K562 (cell line): Measurements from ENCODE around the gene OTOP1. TPM values are rescaled to one million over a fixed set of nuclear protein-coding genes. Genes with fewer than 3 reads are reported as not detected.

Source experiments
- BRD4 ChIP-seq: fragments of 200-600 bp; sonication (generic); IDR thresholded peaks from 2 replicates; pipeline ENCODE4 v1.6.1; 2017; ENCODE audit warnings: inconsistent platforms
- CCNT2 ChIP-seq: IDR thresholded peaks from 2 replicates; pipeline ENCODE4 v1.6.1; 2011; ENCODE audit warnings: borderline replicate concordance, low read depth, mild to moderate bottlenecking, moderate library complexity, mixed read lengths, low read length; ENCODE audit not compliant: insufficient read length; ENCODE audit errors: extremely low read depth
- CHD2 ChIP-seq: IDR thresholded peaks from 2 replicates; pipeline ENCODE4 v1.6.1; 2011; ENCODE audit warnings: low read depth, low read length
- ELF4 ChIP-seq: fragments of 450-650 bp; formaldehyde crosslinking; IDR thresholded peaks from 2 replicates; pipeline ENCODE4 v1.4.0; 2022; ENCODE audit warnings: missing genetic modification characterization
- ETV6 ChIP-seq, 3 experiments: fragments of 150-350 bp in 1 of 3; sonication (generic) in 1 of 3; formaldehyde crosslinking in 1 of 3; IDR thresholded peaks; 2 replicates each; pipeline versions ENCODE4 v1.6.1 to v1.8.0; 2014 to 2022; ENCODE audit warnings: borderline replicate concordance in 2 of 3, low read depth in 2 of 3, antibody characterized with exemption in 1 of 3, low read length in 1 of 3, mild to moderate bottlenecking in 1 of 3, missing genetic modification reagents in 1 of 3
- FOXK1 ChIP-seq: sonication (generic); formaldehyde crosslinking; IDR thresholded peaks from 2 replicates; pipeline ENCODE4 v1.8.0; 2022; ENCODE audit warnings: missing genetic modification reagents, mild to moderate bottlenecking, borderline replicate concordance
- ILK ChIP-seq: fragments of 450-650 bp; IDR thresholded peaks from 2 replicates; pipeline ENCODE4 v1.6.1; 2016; ENCODE audit warnings: missing genetic modification characterization, low read depth, mild to moderate bottlenecking, missing compliant biosample characterization, moderate library complexity, borderline replicate concordance
- JUN ChIP-seq, 2 experiments: sonication (generic) in 1 of 2; formaldehyde crosslinking in 1 of 2; IDR thresholded peaks; 2 replicates each; pipeline versions ENCODE4 v1.6.1 to v1.8.0; 2012 to 2022; ENCODE audit warnings: borderline replicate concordance in 2 of 2, mild to moderate bottlenecking in 2 of 2, improper control_type of control experiment in 1 of 2, low read depth in 1 of 2, low read length in 1 of 2, missing genetic modification reagents in 1 of 2
- JUNB ChIP-seq: fragments of 450-650 bp; formaldehyde crosslinking; conservative IDR thresholded peaks from 2 replicates; pipeline ENCODE4 v1.4.0; 2020; ENCODE audit warnings: mild to moderate bottlenecking
- KDM4B ChIP-seq, 2 experiments: fragments of 450-650 bp in 1 of 2; sonication (generic) in 1 of 2; IDR thresholded peaks; 2 replicates each; pipeline ENCODE4 v1.6.1; 2016 to 2017; ENCODE audit warnings: borderline replicate concordance in 2 of 2, antibody characterized with exemption in 1 of 2, low read depth in 1 of 2, mild to moderate bottlenecking in 1 of 2
- LCOR ChIP-seq: sonication (generic); formaldehyde crosslinking; IDR thresholded peaks from 2 replicates; pipeline ENCODE4 v1.8.0; 2022; ENCODE audit warnings: mild to moderate bottlenecking, missing genetic modification reagents
- NUFIP1 ChIP-seq: fragments of 450-650 bp; IDR thresholded peaks from 2 replicates; pipeline ENCODE4 v1.6.1; 2018; ENCODE audit not compliant: partially characterized antibody
- PCBP2 ChIP-seq: fragments of 200-400 bp; formaldehyde crosslinking; IDR thresholded peaks from 2 replicates; pipeline ENCODE4 v1.6.1; 2018; ENCODE audit warnings: low read length, low read depth, mild to moderate bottlenecking, moderate library complexity; ENCODE audit not compliant: poor library complexity, severe bottlenecking
- RAD21 ChIP-seq, 2 experiments: fragments of 250-450 bp in 1 of 2; fragments of 450-650 bp in 1 of 2; sonication (Bioruptor Pico) in 1 of 2; formaldehyde crosslinking in 1 of 2; IDR thresholded peaks in 1 of 2; conservative IDR thresholded peaks in 1 of 2; 2 replicates each; pipeline versions ENCODE4 v1.4.0 to v1.8.0; 2020 to 2022; ENCODE audit warnings: mild to moderate bottlenecking in 2 of 2, moderate library complexity in 1 of 2
- SMAD1 ChIP-seq: fragments of 150-350 bp; IDR thresholded peaks from 2 replicates; pipeline ENCODE4 v1.6.1; 2014; ENCODE audit warnings: low read length, low read depth; ENCODE audit not compliant: partially characterized antibody
- TAF9B ChIP-seq: fragments of 450-650 bp; IDR thresholded peaks from 2 replicates; pipeline ENCODE4 v1.6.1; 2018; ENCODE audit warnings: mild to moderate bottlenecking; ENCODE audit not compliant: partially characterized antibody
- TCFL5 ChIP-seq: fragments of 250-450 bp; sonication (Bioruptor Pico); conservative IDR thresholded peaks from 2 replicates; pipeline ENCODE4 v1.6.1; 2021; ENCODE audit warnings: mild to moderate bottlenecking, moderate library complexity, matching md5 sums
- ZNF316 ChIP-seq: fragments of 450-650 bp; IDR thresholded peaks from 2 replicates; pipeline ENCODE4 v1.6.1; 2016
- ZNF551 ChIP-seq: fragments of 250-450 bp; sonication (Bioruptor Pico); IDR thresholded peaks from 2 replicates; pipeline ENCODE4 v1.5.0; 2021; ENCODE audit warnings: mild to moderate bottlenecking, moderate library complexity
- polyA plus RNA-seq, 8 experiments: library from polyadenylated mRNA; depleted of rRNA in 4 of 8; stranded (reverse) in 5 of 8; unstranded in 3 of 8; fragments of >200 nt; fragmentation: Nextera tagmentation in 2 of 8; fragmentation: Illumina TruSeq in 1 of 8; extraction: Ambion mirVana in 2 of 8; extraction: Trizol in 1 of 8; gene quantifications; 2 replicates each; pipeline versions ENCODE4 v1.2.1 to v1.2.3, GENCODE V29; 2011 to 2014; ENCODE audit warnings: inconsistent platforms in 1 of 8, missing spikeins in 1 of 8
- total RNA-seq, 7 experiments: library from RNA; depleted of rRNA in 6 of 7; stranded (reverse); fragments of >200 nt in 6 of 7; fragmentation: Illumina TruSeq in 2 of 7; extraction: Trizol in 2 of 7; gene quantifications; 2 replicates each; pipeline versions ENCODE4 v1.2.1 to v1.2.3, GENCODE V29; 2011 to 2021; ENCODE audit warnings: low replicate concordance in 1 of 7
- TF ChIP-seq, protein P1 (sequence below): IDR thresholded peaks from 2 replicates; pipeline ENCODE4 v1.6.1; 2016; ENCODE audit warnings: missing genetic modification characterization, missing compliant biosample characterization
- TF ChIP-seq, protein P2 (sequence below): fragments of 450-650 bp; formaldehyde crosslinking; IDR thresholded peaks from 2 replicates; pipeline ENCODE4 v1.4.0; 2020; ENCODE audit warnings: mild to moderate bottlenecking
- TF ChIP-seq, protein P3 (sequence below): fragments of 250-450 bp; sonication (Bioruptor Pico); IDR thresholded peaks from 2 replicates; pipeline ENCODE4 v1.5.0; 2021

OTOP1 gene
- total and polyA plus RNA-seq, 9 of the 15 experiments (the other 6 are each of a cell fraction or from before 2014, with no cell fraction given): not detected

DNA sequence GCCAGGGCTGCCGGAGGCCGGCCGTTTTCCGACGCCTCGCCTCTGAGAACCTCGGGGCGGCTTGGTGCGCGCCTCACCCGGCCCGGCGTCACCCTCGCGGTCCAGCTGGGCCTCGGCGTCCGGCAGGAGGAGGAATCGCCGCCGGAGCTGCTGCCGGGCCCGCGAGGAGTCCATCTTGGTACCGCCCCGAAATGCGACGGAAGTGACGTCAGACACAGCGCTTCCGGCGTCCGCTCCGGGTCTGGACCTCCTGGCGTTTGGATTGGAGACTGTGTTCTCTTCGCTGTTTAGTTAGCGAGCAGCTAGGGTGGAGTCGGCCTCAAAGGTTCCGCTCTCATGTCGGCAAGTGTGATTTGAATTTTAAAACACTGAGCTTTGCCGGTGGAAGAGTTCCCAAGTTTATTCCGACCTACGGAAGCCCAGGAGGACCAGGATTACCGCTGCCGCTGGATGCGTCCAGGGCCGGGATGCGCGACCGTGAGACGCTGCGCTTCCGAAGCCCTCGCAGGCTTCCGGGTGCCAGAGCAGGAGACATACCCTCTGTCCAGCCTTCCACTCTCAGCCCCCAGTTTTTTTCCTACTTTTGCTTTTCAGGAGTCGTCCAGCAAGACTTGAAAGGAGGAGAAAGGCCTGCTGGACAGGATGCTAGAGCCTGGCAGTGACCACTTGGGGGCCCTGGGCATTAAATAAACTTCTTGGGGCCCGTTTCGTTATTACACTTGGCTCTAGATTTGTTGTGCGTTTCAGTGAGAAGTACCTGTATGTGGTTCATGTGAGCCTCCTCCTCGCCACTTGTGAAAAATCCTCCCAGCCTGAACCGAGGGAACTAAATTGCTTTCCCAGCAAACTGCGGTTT, 21.5 kb upstream of the OTOP1 start, which contains the start of gene TMEM128 (continued):
- TF ChIP-seq, protein P1, sequence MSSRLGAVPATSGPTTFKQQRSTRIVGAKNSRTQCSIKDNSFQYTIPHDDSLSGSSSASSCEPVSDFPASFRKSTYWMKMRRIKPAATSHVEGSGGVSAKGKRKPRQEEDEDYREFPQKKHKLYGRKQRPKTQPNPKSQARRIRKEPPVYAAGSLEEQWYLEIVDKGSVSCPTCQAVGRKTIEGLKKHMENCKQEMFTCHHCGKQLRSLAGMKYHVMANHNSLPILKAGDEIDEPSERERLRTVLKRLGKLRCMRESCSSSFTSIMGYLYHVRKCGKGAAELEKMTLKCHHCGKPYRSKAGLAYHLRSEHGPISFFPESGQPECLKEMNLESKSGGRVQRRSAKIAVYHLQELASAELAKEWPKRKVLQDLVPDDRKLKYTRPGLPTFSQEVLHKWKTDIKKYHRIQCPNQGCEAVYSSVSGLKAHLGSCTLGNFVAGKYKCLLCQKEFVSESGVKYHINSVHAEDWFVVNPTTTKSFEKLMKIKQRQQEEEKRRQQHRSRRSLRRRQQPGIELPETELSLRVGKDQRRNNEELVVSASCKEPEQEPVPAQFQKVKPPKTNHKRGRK (tag): no peak
- TF ChIP-seq CHD2 (no peak), FOXK1 (CRISPR knock-in tag) (no peak), TCFL5 (no peak), TAF9B (peak; percentile 92), CCNT2 (no peak), RAD21 (CRISPR knock-in tag; conservative IDR thresholded peaks at IDR 0.05 in 1 of 2, IDR thresholded peaks at IDR 0.05 in 1 of 2) (0 out of 4 replicates have a peak, but pooled peaks have one; percentile 2 to 9), ETV6 (IDR thresholded peaks at IDR 0.05; ENCODE audit: borderline replicate concordance in 1 of 2, low read depth in 2 of 2, low read length in 1 of 2) (0 out of 4 replicates have a peak, but pooled peaks of 1 of the 2 experiments have one; percentile 25), ETV6 (CRISPR knock-in tag; IDR thresholded peaks at IDR 0.05; ENCODE audit: borderline replicate concordance) (no peak), ILK (tag) (no peak), ZNF551 (CRISPR knock-in tag) (no peak), JUNB (CRISPR knock-in tag) (no peak), LCOR (CRISPR knock-in tag) (peak; percentile 79), JUN (IDR thresholded peaks at IDR 0.05; ENCODE audit: borderline replicate concordance, low read depth, low read length) (peak; percentile 69), JUN (CRISPR knock-in tag; IDR thresholded peaks at IDR 0.05; ENCODE audit: borderline replicate concordance) (no peak), PCBP2 (no peak), ZNF316 (no peak), SMAD1 (no peak), BRD4 (0 out of 2 replicates have a peak, but pooled peaks have one; percentile 58), ELF4 (CRISPR knock-in tag) (no peak), KDM4B (IDR thresholded peaks at IDR 0.05; ENCODE audit: borderline replicate concordance in 2 of 2, low read depth in 1 of 2) (peak in 1 of 2 experiments; percentile 83; a peak in 2 of 4 replicates), NUFIP1 (no peak)
- TF ChIP-seq, protein P2, sequence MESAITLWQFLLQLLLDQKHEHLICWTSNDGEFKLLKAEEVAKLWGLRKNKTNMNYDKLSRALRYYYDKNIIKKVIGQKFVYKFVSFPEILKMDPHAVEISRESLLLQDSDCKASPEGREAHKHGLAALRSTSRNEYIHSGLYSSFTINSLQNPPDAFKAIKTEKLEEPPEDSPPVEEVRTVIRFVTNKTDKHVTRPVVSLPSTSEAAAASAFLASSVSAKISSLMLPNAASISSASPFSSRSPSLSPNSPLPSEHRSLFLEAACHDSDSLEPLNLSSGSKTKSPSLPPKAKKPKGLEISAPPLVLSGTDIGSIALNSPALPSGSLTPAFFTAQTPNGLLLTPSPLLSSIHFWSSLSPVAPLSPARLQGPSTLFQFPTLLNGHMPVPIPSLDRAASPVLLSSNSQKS (CRISPR knock-in tag): no peak
- TF ChIP-seq, protein P3, sequence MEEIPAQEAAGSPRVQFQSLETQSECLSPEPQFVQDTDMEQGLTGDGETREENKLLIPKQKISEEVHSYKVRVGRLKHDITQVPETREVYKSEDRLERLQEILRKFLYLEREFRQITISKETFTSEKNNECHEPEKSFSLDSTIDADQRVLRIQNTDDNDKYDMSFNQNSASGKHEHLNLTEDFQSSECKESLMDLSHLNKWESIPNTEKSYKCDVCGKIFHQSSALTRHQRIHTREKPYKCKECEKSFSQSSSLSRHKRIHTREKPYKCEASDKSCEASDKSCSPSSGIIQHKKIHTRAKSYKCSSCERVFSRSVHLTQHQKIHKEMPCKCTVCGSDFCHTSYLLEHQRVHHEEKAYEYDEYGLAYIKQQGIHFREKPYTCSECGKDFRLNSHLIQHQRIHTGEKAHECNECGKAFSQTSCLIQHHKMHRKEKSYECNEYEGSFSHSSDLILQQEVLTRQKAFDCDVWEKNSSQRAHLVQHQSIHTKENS (CRISPR knock-in tag): no peak
